Heart right ventricle (tissue), 16 donors: ENCODE results near the gene TULP4. TPM values are rescaled to one million over a fixed set of nuclear protein-coding genes. Genes with fewer than 3 reads are reported as not detected.

Experiments used
- ATAC-seq, 8 donors: fragments of 200-7000 bp; cut with Tn5 transposase; one replicate each; pipeline ENCODE4 v1.9.1; 2020; ENCODE audit warnings: mild to moderate bottlenecking in 8 of 8, moderate library complexity in 8 of 8, moderate number of reproducible peaks in 1 of 8
- DNase-seq, 2 donors: peaks; one replicate each; pipeline ENCODE4 v3.0.0-alpha.2; 2020
- H3K27ac ChIP-seq, 10 donors: fragments of 200-600 bp; sonication (generic) in 2 of 10; one replicate each; pipeline versions ENCODE4 v1.5.0 to v1.8.0; 2020 to 2022; ENCODE audit warnings: mild to moderate bottlenecking in 3 of 10
- H3K27me3 ChIP-seq, 7 donors: fragments of 200-600 bp; one replicate each; pipeline ENCODE4 v1.8.0; 2021 to 2022; ENCODE audit warnings: mild to moderate bottlenecking in 2 of 7
- H3K36me3 ChIP-seq, 9 donors: fragments of 200-600 bp; sonication (generic) in 1 of 9; one replicate each; pipeline versions ENCODE4 v1.5.0 to v1.8.0; 2020 to 2022; ENCODE audit warnings: mild to moderate bottlenecking in 2 of 9
- H3K4me1 ChIP-seq, 9 donors: fragments of 200-600 bp; sonication (generic) in 1 of 9; one replicate each; pipeline versions ENCODE4 v1.5.0 to v1.8.0; 2020 to 2022; ENCODE audit warnings: mild to moderate bottlenecking in 4 of 9
- H3K4me3 ChIP-seq, 10 donors: fragments of 200-600 bp; sonication (generic) in 2 of 10; one replicate each; pipeline versions ENCODE4 v1.5.0 to v1.8.0; 2020 to 2022; ENCODE audit warnings: mild to moderate bottlenecking in 7 of 10, moderate library complexity in 2 of 10
- H3K9me3 ChIP-seq, 11 donors: fragments of 200-600 bp in 10 of 11; sonication (generic) in 2 of 11; one replicate each; pipeline versions ENCODE4 v1.5.0 to v1.8.0; 2013 to 2022; ENCODE audit warnings: mild to moderate bottlenecking in 2 of 11, control low read depth in 1 of 11, moderate library complexity in 1 of 11
- CTCF ChIP-seq, 9 donors: fragments of 200-600 bp; sonication (generic) in 2 of 9; IDR thresholded peaks; one replicate each; pipeline versions ENCODE4 v1.5.0 to v1.8.0; 2021 to 2022; ENCODE audit warnings: antibody characterized with exemption in 9 of 9, mild to moderate bottlenecking in 5 of 9, moderate library complexity in 1 of 9
- WGBS, 2 donors: extraction: QIAGEN DNeasy Blood & Tissue Kit; methylation state at CpG; one replicate each; pipeline ENCODE4 v1.1.7; 2013; ENCODE audit warnings: inconsistent platforms in 1 of 2; 5-methylcytosine and 5-hydroxymethylcytosine counted together
- intact Hi-C, 10 donors: fragments of 100-400 bp; cut with DNase I; formaldehyde crosslinking; loops; one replicate each; pipeline versions ENCODE4 v1.11.1 to v1.14.2; 2022
- polyA plus RNA-seq, 2 donors: library from polyadenylated mRNA; stranded (reverse); fragments of 200-250 nt; gene quantifications; one replicate each; pipeline ENCODE4 v1.2.3, GENCODE V29; 2013
- total RNA-seq, 10 donors: library from RNA; stranded (reverse); fragmentation: NEBNext Ultra II Directional in 3 of 10; extraction: Animal tissue kit (Norgen Biotek cat#: 25700) in 3 of 10; gene quantifications; one replicate each; pipeline versions ENCODE4 v1.2.1 to v1.2.4, GENCODE V29; 2021 to 2023
- donor health status: Arrhythmogenic right ventricular cardiomyopathy.
- donor health status: ischemic (EF 13 %, LVEDD 7.1; RV severe dilation, severe dysfunction).
- donor health status: healthy with polysubstance abuse.
- donor health status: DM: no; HTN: yes; CAD: no.
- donor health status: DM: no; HTN: no; CAD: no.
- donor health status: ischemic (EF 25% LVEDD 6.9; RV normal size, moderate dysfunction).
- donor health status: ischemic (EF 25% LVEDD 5.7; RV mildly dilated, moderate dysfunction).
- donor health status: healthy.
- donor health status: DM: yes; HTN: yes; CAD: no.
- donor health status: Ischemic cardiomyopathy.
- donor health status: ischemic (EF 35%, LVEDD 5.7; RV mildly dilated, moderate dysfunction).
- donor health status: nonischemic (EF 11% LVEDD 7.7; RV severe dilation, severe dysfunction).
- donor health status: DM: yes; HTN: yes; CAD: no.
- donor health status: PGD.
- donor health status: ischemic (EF 29% LVEDD 5.4; RV normal size, mild dysfunction).
- donor health status: nonischemic (EF 23%, LVEDD 6.1; RV moderate dilation, normal function).

The TULP4 gene
- total and polyA plus RNA-seq, 12 donors, result 2.1 to 127 (median 99.2) TPM

- intact Hi-C loops, result loop anchor here in 1 of 10 donors (10.0 kb wide), 1 partner anchor 158 kb away; no protein-coding TSS in a partner anchor
- Histone ChIP-seq H3K36me3 (peaks cover 0 to 41% (median 9%) of the 10 kb centered on the region in 9 donors), H3K27ac (no peak overlapping the region), H3K27me3 (no peaks in the 10 kb centered on the region), H3K4me1 (no peaks in the 10 kb centered on the region), H3K4me3 (no peak overlapping the region), H3K9me3 (no peaks in the 10 kb centered on the region)
- ATAC-seq (no peak), DNase-seq (no peak)
- no peak for TF ChIP-seq CTCF (IDR thresholded peaks at IDR 0.05)
- 77 to 81% methylated on average over 10 of the region's 10 CpGs for WGBS, 2 donors
Measured at GRCh38 chr6:158506601-158507000, 194.3 kb downstream of the TULP4 start.

- H3K27me3 ChIP-seq, result no peaks in the 10 kb centered on the region
- H3K4me3 ChIP-seq, result no peak overlapping the region
- WGBS, 2 donors, result 95 to 96% methylated on average over 7 of the region's 7 CpGs
- no peak overlapping the region for H3K27ac ChIP-seq
- ATAC-seq, result no peak
- H3K4me1 ChIP-seq, result no peaks in the 10 kb centered on the region
- DNase-seq, result no peak
- H3K36me3 ChIP-seq, result peaks cover 0 to 37% (median 9%) of the 10 kb centered on the region in 9 donors
- H3K9me3 ChIP-seq, result no peaks in the 10 kb centered on the region
- intact Hi-C loops, result loop anchor here in 1 of 10 donors (10.0 kb wide), 1 partner anchor 158 kb away; no protein-coding TSS in a partner anchor
- TF ChIP-seq CTCF (IDR thresholded peaks at IDR 0.05), result no peak
Measured at GRCh38 chr6:158507174-158507573, 194.9 kb downstream of the TULP4 start.

GRCh38 chr6:158508450-158508849 lies 196.2 kb downstream of the TULP4 start:
- DNase-seq (no peak), ATAC-seq (no peak)
- Histone ChIP-seq H3K4me3 (no peak overlapping the region), H3K27ac (no peak overlapping the region), H3K9me3 (no peaks in the 10 kb centered on the region), H3K27me3 (no peaks in the 10 kb centered on the region), H3K36me3 (peaks cover 0 to 31% (median 9%) of the 10 kb centered on the region in 9 donors), H3K4me1 (no peaks in the 10 kb centered on the region)
- no peak for TF ChIP-seq CTCF (IDR thresholded peaks at IDR 0.05)
- WGBS, 2 donors, result 93 to 94% methylated on average over 5 of the region's 5 CpGs
- intact Hi-C loops, result loop anchor here in 1 of 10 donors (10.0 kb wide), 1 partner anchor 156 kb away; no protein-coding TSS in a partner anchor

GRCh38 chr6:158509465-158509864 lies 197.2 kb downstream of the TULP4 start:
- 97 to 99% methylated on average over 11 of the region's 11 CpGs for WGBS, 2 donors
- intact Hi-C loops, result loop anchor here in 1 of 10 donors (10.0 kb wide), 1 partner anchor 155 kb away; no protein-coding TSS in a partner anchor
- H3K9me3 ChIP-seq, result no peaks in the 10 kb centered on the region
- no peaks in the 10 kb centered on the region for H3K4me1 ChIP-seq
- TF ChIP-seq CTCF (IDR thresholded peaks at IDR 0.05), result no peak
- H3K27me3 ChIP-seq, result no peaks in the 10 kb centered on the region
- DNase-seq (no peak), ATAC-seq (no peak)
- peaks cover 0 to 27% (median 9%) of the 10 kb centered on the region in 9 donors for H3K36me3 ChIP-seq
- no peak overlapping the region for H3K27ac ChIP-seq
- H3K4me3 ChIP-seq, result no peak overlapping the region
